NB4 (cell line): ENCODE data around the gene ARHGEF10L.
A peak's percentile ranks its signal among the peaks of the same experiment; 100 is the strongest.

Experiments used
- DNase-seq: peaks from one replicate; pipeline ENCODE4 v3.0.0; 2010; ENCODE audit warnings: low read depth
- H3K4me3 ChIP-seq: one replicate; pipeline ENCODE4 v1.5.1; 2011; ENCODE audit warnings: mild to moderate bottlenecking, low read depth, low read length, moderate library complexity
- MYC ChIP-seq: IDR thresholded peaks from 2 replicates; pipeline ENCODE4 v1.6.1; 2011; ENCODE audit warnings: low read depth, low read length
- POLR2A ChIP-seq: IDR thresholded peaks from 2 replicates; pipeline ENCODE4 v1.6.1; 2011; ENCODE audit warnings: mild to moderate bottlenecking; ENCODE audit not compliant: insufficient read length; ENCODE audit errors: extremely low read depth
- TF ChIP-seq, protein P1 (sequence below): IDR thresholded peaks from one replicate; pipeline ENCODE4 v1.5.1; 2012; ENCODE audit warnings: low read depth, low read length
- TF ChIP-seq, protein P2 (sequence below): IDR thresholded peaks from 2 replicates; pipeline ENCODE4 v1.6.1; 2011; ENCODE audit warnings: low read depth, low read length

The ARHGEF10L gene

DNA sequence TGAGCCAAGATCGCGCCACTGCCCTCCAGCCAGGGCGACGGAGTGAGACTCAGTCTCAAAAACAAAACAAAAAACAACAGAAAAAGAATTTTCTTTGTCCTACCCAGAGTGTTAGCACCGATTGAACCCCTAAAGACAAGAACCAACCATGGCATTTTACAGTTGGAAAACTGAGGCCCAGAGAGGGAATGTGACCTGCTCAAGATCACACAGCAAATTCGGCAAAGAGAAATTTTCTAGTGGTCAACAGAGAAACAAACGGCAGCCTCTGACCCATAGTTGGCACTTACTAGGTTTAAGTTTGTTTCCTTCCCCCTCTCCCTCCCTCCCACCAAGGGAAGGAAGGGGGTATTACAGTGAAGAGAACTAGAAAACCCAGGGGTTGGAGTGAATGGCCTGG, 195.1 kb downstream of the ARHGEF10L start:
- DNase-seq = no peak
- TF ChIP-seq, protein P1, sequence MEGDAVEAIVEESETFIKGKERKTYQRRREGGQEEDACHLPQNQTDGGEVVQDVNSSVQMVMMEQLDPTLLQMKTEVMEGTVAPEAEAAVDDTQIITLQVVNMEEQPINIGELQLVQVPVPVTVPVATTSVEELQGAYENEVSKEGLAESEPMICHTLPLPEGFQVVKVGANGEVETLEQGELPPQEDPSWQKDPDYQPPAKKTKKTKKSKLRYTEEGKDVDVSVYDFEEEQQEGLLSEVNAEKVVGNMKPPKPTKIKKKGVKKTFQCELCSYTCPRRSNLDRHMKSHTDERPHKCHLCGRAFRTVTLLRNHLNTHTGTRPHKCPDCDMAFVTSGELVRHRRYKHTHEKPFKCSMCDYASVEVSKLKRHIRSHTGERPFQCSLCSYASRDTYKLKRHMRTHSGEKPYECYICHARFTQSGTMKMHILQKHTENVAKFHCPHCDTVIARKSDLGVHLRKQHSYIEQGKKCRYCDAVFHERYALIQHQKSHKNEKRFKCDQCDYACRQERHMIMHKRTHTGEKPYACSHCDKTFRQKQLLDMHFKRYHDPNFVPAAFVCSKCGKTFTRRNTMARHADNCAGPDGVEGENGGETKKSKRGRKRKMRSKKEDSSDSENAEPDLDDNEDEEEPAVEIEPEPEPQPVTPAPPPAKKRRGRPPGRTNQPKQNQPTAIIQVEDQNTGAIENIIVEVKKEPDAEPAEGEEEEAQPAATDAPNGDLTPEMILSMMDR = no peak
- TF ChIP-seq, protein P2, sequence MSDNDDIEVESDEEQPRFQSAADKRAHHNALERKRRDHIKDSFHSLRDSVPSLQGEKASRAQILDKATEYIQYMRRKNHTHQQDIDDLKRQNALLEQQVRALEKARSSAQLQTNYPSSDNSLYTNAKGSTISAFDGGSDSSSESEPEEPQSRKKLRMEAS = no peak
- TF ChIP-seq MYC (no peak), POLR2A (no peak)
- H3K4me3 ChIP-seq = no peak overlapping the region

DNA sequence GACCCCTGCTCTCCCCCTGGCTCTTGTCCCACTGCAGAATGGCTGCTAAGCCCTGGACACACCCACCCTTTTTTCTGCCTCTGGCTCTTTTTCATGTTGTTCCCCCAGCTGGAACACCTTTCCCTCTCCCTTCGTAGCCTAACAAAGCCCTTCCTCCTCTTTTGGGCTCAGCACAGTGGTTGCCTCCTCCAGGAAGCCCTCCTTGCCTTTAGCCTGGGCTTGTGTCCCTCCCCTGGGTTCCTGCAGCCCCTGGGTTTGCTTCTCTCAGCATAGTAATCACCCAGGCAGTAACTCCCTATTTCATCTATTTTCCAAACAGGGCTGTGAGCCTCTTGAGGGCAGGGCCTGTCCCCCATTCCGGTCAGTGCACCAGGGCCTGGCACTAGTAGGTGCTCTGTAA, 195.8 kb downstream of the ARHGEF10L start:
- H3K4me3 ChIP-seq = no peak overlapping the region
- TF ChIP-seq MYC (no peak), POLR2A (no peak)
- TF ChIP-seq, protein P1 = no peak
- TF ChIP-seq, protein P2 = no peak
- no peak for DNase-seq

DNA sequence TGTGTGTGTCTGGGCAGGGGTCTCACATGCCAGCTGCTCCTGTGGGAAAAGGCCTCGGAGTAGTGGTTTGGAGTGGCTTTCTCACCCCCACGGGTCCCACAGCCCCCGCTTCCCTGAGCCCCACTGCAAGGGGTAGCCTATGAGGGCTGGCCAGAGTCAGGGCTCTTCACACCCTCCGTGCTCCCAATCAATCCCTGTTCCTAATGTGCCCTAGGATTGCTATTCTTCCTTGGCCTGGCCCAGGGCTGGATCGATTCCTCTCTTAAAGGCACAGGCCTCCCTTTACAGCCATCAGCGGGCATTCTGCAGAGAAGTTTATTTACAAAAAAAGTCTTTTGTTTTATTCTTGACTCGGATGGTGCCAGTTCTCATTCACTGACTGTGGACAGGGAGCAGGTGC, 196.3 kb downstream of the ARHGEF10L start:
- H3K4me3 ChIP-seq = no peak overlapping the region
- no peak for DNase-seq
- TF ChIP-seq, protein P1 = no peak
- no peak for TF ChIP-seq MYC
- no peak for TF ChIP-seq POLR2A
- TF ChIP-seq, protein P2 = no peak

DNA sequence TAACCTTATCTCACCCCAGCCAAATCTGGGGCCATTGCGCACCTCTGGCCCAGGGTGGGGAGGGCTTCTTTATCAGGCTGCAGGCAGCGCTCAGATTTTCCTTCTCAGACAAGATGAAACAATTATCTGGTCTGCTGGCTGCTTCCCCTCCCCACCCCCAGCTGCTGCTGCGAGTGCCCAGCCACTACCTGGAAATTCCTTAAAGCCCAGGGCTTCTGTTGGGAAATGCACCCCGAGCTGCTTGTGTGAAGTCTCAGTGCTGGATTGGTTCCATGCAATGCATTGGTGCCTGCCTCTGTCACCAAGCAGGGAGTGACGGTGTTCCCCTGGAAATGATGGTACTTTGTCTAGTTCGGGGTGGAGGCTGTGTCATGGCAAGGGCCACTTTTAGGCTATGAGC, 197.1 kb downstream of the ARHGEF10L start:
- no peak overlapping the region for H3K4me3 ChIP-seq
- TF ChIP-seq, protein P1 = no peak
- TF ChIP-seq, protein P2 = no peak
- TF ChIP-seq MYC (no peak), POLR2A (no peak)
- no peak for DNase-seq

DNA sequence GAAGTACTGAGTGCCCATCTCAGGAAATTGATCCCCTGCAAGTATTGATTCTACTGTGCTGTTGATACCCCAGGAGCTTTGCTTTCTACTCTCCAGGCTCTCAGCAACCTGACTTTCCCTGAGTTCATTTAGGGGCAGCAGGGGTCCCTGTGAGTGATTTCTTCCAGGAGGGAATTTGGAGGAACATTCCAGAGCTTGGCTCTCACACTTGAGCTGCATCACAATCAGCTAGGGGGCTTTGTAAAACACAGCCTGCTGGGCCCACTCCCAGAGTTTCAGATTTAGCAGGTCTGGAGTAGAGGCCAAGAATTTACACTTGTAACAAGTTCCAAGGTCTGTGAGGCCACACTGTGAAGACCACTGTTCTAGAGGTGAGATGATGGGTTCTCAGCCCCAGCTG, 199.6 kb downstream of the ARHGEF10L start:
- DNase-seq = no peak
- no peak for TF ChIP-seq POLR2A
- TF ChIP-seq, protein P2 = no peak
- TF ChIP-seq, protein P1 = no peak
- TF ChIP-seq MYC = no peak
- no peak overlapping the region for H3K4me3 ChIP-seq

DNA sequence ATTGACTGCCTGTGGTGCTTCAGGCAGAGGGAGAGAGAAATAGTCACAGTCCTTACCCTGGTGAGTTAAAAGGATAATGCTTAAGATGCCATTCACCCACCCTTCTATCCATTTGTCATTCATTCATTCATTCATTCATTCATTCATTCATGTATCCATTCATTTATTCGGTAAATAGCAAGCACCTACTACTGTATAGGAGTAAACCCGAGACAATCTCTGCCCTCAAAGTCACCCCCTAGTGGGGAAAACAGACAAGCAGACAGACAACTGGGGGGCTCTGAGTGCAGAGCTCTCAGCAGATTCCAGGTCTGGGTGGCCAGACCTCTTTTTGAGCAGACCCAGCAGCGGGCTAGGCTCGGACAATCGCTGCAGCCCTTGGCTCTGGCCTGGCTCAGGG, 201.6 kb downstream of the ARHGEF10L start:
- TF ChIP-seq, protein P1 = peak; percentile 5
- TF ChIP-seq MYC = no peak
- TF ChIP-seq, protein P2 = no peak
- no peak overlapping the region for H3K4me3 ChIP-seq
- no peak for DNase-seq
